Measurements from ENCODE around the gene FKBP9.

FKBP9 gene

DNA sequence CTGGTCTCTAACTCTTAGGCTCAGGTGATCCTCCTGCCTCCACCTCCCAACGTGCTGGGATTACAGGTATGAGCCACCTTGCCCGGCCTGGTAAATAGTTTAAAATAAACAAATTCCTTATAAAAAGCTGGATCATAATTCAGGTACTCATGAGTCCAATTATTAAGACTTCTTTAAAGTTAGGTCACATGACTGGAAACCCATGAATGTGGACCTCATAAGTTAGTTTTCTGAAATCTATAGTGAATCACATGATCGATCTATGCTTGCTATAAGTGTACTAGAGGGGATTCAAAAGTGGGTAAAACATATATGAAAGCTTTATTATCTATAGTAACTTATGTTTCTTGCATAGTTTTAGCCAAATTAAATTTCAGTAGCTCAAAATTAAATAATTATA is 91.0 kb downstream of the FKBP9 start:
- Histone ChIP-seq H3K4me3 (ENCODE audit: severe bottlenecking) (no peak overlapping the region), H3K36me3 (ENCODE audit: low read depth) (peaks cover 8% of the 10 kb centered on the region; the same call in 1 of the 2 replicates), H3K27me3 (ENCODE audit: insufficient read depth, poor library complexity, severe bottlenecking) (no peaks in the 10 kb centered on the region), H3K9me3 (ENCODE audit: severe bottlenecking) (no peaks in the 10 kb centered on the region), H3K27ac (ENCODE audit: poor library complexity, severe bottlenecking) (no peak overlapping the region), H3K4me1 (ENCODE audit: insufficient read depth, poor library complexity, severe bottlenecking) (peaks cover 6% of the 10 kb centered on the region)
- no peak for TF ChIP-seq CTCF (IDR thresholded peaks at IDR 0.05; ENCODE audit: poor library complexity, severe bottlenecking)
- ATAC-seq (ENCODE audit: low read depth) (no peak), DNase-seq (ENCODE audit: low spot score) (no peak)

DNA sequence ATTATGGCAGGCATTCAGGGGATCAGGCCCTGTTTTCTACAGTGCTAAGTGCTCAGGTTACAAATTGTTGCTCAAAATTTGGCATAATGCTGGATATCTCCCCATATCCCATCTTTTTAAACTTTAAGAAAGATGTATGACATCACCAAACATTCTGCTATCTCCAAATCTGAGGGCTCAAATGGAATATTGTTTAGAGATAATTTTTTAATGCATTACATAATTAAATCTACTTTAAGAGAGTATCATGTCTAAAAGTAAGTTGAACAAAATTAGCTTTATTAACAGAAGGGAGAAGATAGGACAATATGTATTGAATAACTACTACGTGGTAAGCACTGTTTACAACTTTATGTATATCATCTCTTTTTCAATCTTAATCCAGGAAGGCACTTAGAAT is 91.5 kb downstream of the FKBP9 start:
- ATAC-seq (ENCODE audit: low read depth) (no peak), DNase-seq (ENCODE audit: low spot score) (no peak)
- TF ChIP-seq CTCF (IDR thresholded peaks at IDR 0.05; ENCODE audit: poor library complexity, severe bottlenecking): no peak
- peaks cover 6% of the 10 kb centered on the region for H3K4me1 ChIP-seq (ENCODE audit: insufficient read depth, poor library complexity, severe bottlenecking)
- H3K9me3 ChIP-seq (ENCODE audit: severe bottlenecking): no peaks in the 10 kb centered on the region
- H3K36me3 ChIP-seq (ENCODE audit: low read depth): peaks cover 8% of the 10 kb centered on the region; the same call in 1 of the 2 replicates
- H3K4me3 ChIP-seq (ENCODE audit: severe bottlenecking): no peak overlapping the region
- no peak overlapping the region for H3K27ac ChIP-seq (ENCODE audit: poor library complexity, severe bottlenecking)
- no peaks in the 10 kb centered on the region for H3K27me3 ChIP-seq (ENCODE audit: insufficient read depth, poor library complexity, severe bottlenecking)

- no peak for DNase-seq (ENCODE audit: low spot score)
- no peak overlapping the region for H3K27ac ChIP-seq (ENCODE audit: poor library complexity, severe bottlenecking)
- peaks cover 6% of the 10 kb centered on the region for H3K4me1 ChIP-seq (ENCODE audit: insufficient read depth, poor library complexity, severe bottlenecking)
- H3K36me3 ChIP-seq (ENCODE audit: low read depth): peaks cover 8% of the 10 kb centered on the region; the same call in 1 of the 2 replicates
- no peaks in the 10 kb centered on the region for H3K9me3 ChIP-seq (ENCODE audit: severe bottlenecking)
- H3K4me3 ChIP-seq (ENCODE audit: severe bottlenecking): no peak overlapping the region
- peak; percentile 85 for TF ChIP-seq CTCF (IDR thresholded peaks at IDR 0.05; ENCODE audit: poor library complexity, severe bottlenecking)
- no peaks in the 10 kb centered on the region for H3K27me3 ChIP-seq (ENCODE audit: insufficient read depth, poor library complexity, severe bottlenecking)
- ATAC-seq (ENCODE audit: low read depth): peak; percentile 57; the same call in 1 of the 3 replicates
These were observed 93.5 kb downstream of the FKBP9 start for GRCh38 chr7:33050535-33051318.

DNA sequence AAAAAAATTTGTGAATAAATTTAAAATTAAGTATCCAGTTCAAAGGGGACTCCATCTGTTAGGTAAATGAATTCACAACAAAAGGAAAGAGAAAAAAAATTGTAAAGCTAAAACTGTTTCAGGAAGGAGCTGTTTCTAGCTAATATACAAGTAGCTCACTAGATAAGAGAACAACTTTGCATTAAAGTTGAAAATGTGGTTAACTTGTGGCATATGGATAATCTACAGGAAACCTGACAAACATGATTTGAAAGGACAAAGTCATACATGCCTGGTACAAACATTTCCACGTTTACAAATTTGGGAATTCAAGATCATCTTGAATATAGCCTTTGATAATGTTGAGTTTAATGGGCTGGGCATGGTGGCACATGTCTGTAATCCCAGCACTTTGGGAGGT is 96.5 kb downstream of the FKBP9 start:
- Histone ChIP-seq H3K27ac (ENCODE audit: poor library complexity, severe bottlenecking) (peak overlapping the region; percentile 6), H3K27me3 (ENCODE audit: insufficient read depth, poor library complexity, severe bottlenecking) (no peaks in the 10 kb centered on the region), H3K4me3 (ENCODE audit: severe bottlenecking) (no peak overlapping the region), H3K4me1 (ENCODE audit: insufficient read depth, poor library complexity, severe bottlenecking) (peaks cover 6% of the 10 kb centered on the region), H3K36me3 (ENCODE audit: low read depth) (peaks cover 8% of the 10 kb centered on the region; the same call in 1 of the 2 replicates), H3K9me3 (ENCODE audit: severe bottlenecking) (no peaks in the 10 kb centered on the region)
- no peak for TF ChIP-seq CTCF (IDR thresholded peaks at IDR 0.05; ENCODE audit: poor library complexity, severe bottlenecking)
- DNase-seq (ENCODE audit: low spot score) (no peak), ATAC-seq (ENCODE audit: low read depth) (no peak)
